Neuron (in vitro differentiated cells): ENCODE data around the gene PLBD1.
A peak's percentile ranks its signal among the peaks of the same experiment; 100 is the strongest.

Experiments
- H2AFZ ChIP-seq: one replicate; pipeline ENCODE4 v1.6.1; 2013; ENCODE audit warnings: low read depth, mild to moderate bottlenecking, inconsistent platforms, low read length, moderate library complexity
- H3K27me3 ChIP-seq: one replicate; pipeline ENCODE4 v1.6.1; 2013; ENCODE audit warnings: low read length; ENCODE audit not compliant: insufficient read depth
- H3K36me3 ChIP-seq: one replicate; pipeline ENCODE4 v1.6.1; 2013; ENCODE audit warnings: low read length; ENCODE audit not compliant: insufficient read depth
- H3K4me1 ChIP-seq: one replicate; pipeline ENCODE4 v1.6.1; 2013; ENCODE audit warnings: low read length; ENCODE audit not compliant: insufficient read depth
- H3K4me3 ChIP-seq: 2 replicates; pipeline ENCODE4 v1.5.1; 2013; ENCODE audit warnings: mild to moderate bottlenecking, low read length, moderate library complexity
- H3K9me3 ChIP-seq: one replicate; pipeline ENCODE4 v1.6.1; 2013; ENCODE audit warnings: low read length

Gene PLBD1

GRCh38 chr12:14567351-14568162, at the start of gene PLBD1:
Gene PLBD1, minus strand, starts transcription at chr12:14567883. Its CDS starts 187 bp downstream, at chr12:14567696.
- H3K9me3 ChIP-seq, result no peaks in the 10 kb centered on the region
- no peaks in the 10 kb centered on the region for H3K36me3 ChIP-seq
- H2AFZ ChIP-seq, result peak within 1 kb of the TSS; percentile 92
- H3K4me1 ChIP-seq, result no peaks in the 10 kb centered on the region
- H3K4me3 ChIP-seq, result peak within 1 kb of the TSS; percentile 24
- H3K27me3 ChIP-seq, result peaks cover 12% of the 10 kb centered on the region

DNA sequence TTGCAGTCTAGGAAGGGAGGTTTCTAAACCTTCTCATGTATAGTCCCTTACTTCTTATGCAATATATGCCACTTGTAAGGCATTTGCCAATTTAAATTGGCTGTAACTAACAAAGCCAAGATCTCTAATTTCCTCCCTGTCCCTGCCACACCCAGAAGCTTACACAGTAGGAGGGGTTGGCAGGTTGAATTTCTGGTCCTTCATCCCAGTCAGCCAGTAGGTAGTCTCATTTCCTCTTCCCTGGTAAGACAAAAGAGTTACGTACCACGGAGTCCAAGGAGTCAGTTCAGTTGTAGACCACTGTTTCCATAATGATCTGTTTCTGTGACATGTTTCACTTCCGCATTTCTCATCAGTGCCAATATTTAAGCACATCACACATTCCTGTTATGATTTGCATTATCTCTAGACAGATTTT, 47.0 kb upstream of the PLBD1 start:
- peaks cover 2% of the 10 kb centered on the region for H3K27me3 ChIP-seq
- H2AFZ ChIP-seq, result no peak overlapping the region
- H3K4me1 ChIP-seq, result no peaks in the 10 kb centered on the region
- H3K9me3 ChIP-seq, result no peaks in the 10 kb centered on the region
- no peak overlapping the region for H3K4me3 ChIP-seq
- no peaks in the 10 kb centered on the region for H3K36me3 ChIP-seq

- Histone ChIP-seq H3K4me3 (no peak overlapping the region), H3K27me3 (peaks cover 2% of the 10 kb centered on the region), H3K36me3 (no peaks in the 10 kb centered on the region), H2AFZ (no peak overlapping the region), H3K9me3 (no peaks in the 10 kb centered on the region), H3K4me1 (no peaks in the 10 kb centered on the region)
Observed at GRCh38 chr12:14613718-14614117, 46.0 kb upstream of the PLBD1 start.

DNA sequence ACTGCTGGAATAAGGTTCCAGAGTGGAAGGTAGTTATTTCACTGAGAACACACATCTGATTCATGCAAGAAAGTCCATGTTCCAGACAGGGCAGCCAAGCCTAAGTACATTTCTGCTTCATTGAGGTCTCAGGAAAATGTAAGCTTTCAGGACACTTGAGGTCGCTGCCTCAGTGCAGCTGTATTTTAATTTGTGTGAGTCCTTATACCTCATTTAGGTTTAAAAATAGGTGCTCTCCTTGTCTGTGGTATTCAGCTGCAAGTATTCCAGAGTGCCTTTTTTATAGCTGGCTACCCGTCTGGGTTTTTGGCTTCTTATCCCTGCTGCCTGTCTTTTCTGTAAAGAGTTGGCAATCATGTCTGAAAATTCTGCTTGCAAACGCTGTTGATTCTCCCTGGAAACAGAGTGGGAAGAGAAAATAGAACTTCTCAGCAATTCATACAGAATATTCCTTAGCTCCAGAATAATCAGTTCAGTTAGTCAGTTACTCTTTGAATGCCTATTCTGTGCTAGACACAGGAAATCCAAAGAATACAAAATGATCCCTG, 45.3 kb upstream of the PLBD1 start:
- H3K9me3 ChIP-seq, result no peaks in the 10 kb centered on the region
- no peaks in the 10 kb centered on the region for H3K36me3 ChIP-seq
- H2AFZ ChIP-seq, result no peak overlapping the region
- peaks cover 2% of the 10 kb centered on the region for H3K27me3 ChIP-seq
- no peak overlapping the region for H3K4me3 ChIP-seq
- no peaks in the 10 kb centered on the region for H3K4me1 ChIP-seq

DNA sequence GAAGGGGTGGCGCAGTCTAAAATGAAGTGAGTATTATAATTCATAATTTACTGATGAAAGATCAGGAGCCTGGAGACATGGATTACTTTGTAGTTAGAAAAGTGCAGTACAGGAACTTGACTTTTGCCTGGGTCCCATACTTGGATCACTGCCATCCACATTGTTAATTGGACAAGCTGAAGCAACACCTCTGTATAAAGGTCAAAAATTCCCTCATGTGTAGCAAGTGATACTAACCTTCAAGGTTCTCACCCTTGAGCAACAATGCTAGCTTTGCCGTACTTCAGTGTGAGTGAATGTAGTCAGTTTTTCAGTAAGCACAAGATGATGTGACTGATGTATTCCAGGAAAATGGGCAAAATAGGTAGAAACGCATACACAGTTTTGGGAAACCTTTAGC, 44.6 kb upstream of the PLBD1 start:
- no peaks in the 10 kb centered on the region for H3K4me1 ChIP-seq
- no peak overlapping the region for H2AFZ ChIP-seq
- H3K36me3 ChIP-seq, result no peaks in the 10 kb centered on the region
- no peaks in the 10 kb centered on the region for H3K9me3 ChIP-seq
- no peak overlapping the region for H3K4me3 ChIP-seq
- H3K27me3 ChIP-seq, result peaks cover 2% of the 10 kb centered on the region

GRCh38 chr12:14611640-14612203, 44.0 kb upstream of the PLBD1 start:
- H3K27me3 ChIP-seq, result peaks cover 2% of the 10 kb centered on the region
- no peaks in the 10 kb centered on the region for H3K36me3 ChIP-seq
- no peaks in the 10 kb centered on the region for H3K4me1 ChIP-seq
- H3K4me3 ChIP-seq, result no peak overlapping the region
- H2AFZ ChIP-seq, result no peak overlapping the region
- no peaks in the 10 kb centered on the region for H3K9me3 ChIP-seq

- Histone ChIP-seq H3K4me3 (no peak overlapping the region), H3K36me3 (no peaks in the 10 kb centered on the region), H3K4me1 (no peaks in the 10 kb centered on the region), H3K27me3 (no peaks in the 10 kb centered on the region), H2AFZ (no peak overlapping the region), H3K9me3 (no peaks in the 10 kb centered on the region)
Observed at GRCh38 chr12:14607568-14607967, 39.9 kb upstream of the PLBD1 start.

DNA sequence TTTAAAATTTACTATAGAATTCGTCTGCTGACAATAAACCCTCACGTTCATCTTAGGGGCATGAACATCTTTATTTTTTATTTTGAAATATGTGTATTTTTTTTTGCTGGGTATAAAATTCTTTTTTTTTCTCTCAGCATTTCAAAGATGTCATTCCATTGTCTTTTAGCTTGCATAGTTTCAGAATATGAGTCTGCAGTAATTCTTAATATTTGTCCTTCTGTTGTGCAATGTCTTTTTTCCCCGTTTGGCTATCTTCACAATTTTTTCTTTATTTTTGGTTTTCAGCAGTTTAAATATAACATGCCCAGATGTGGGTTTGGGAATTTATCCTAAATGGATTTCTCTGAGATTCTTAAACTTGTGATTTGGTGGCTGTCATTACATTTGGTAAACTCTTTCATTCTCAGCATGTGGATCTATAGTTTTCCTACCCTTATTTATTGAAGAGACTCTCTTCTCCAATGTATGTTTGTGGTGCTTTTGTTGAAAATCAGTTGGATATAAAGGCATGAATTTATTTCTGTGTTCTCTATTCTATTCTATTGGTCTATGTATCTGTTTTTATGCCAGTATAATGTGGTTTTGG, 37.8 kb upstream of the PLBD1 start:
- no peaks in the 10 kb centered on the region for H3K4me1 ChIP-seq
- H3K9me3 ChIP-seq, result no peaks in the 10 kb centered on the region
- H3K4me3 ChIP-seq, result no peak overlapping the region
- no peak overlapping the region for H2AFZ ChIP-seq
- no peaks in the 10 kb centered on the region for H3K36me3 ChIP-seq
- H3K27me3 ChIP-seq, result no peaks in the 10 kb centered on the region

DNA sequence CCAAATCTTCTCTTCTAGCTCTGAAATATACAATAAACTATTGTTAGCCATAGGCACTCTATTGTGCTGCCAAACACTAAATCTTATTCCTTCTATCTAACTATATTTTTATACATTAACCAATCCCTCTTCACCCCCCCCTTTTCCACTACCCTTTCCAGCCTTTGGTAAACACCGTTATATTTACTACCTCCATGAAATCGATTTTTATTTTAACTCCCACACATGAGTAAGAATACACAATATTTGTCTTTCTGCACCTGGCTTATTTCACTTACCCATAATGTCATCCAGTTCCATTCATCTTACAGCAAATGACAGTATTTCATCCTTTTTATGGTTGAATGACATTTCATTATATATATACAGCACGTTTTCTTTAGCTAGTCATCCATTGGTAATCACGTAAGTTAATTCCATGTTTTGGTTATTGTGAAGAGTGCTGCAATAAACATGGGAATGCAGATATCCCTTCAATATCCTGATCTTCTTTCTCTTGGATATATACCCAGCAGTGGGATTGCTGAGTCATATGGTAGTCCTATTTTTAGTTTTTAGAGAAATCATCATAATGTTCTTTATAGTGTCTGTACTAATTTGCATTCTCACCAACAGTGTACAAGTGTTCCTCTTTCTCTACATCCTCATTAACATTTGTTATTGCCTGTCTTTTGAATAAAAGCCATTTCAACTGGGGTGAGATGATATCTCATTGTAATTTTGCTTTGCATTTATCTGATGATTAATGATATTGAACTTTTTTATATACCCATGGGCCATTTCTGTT, 34.2 kb upstream of the PLBD1 start:
- no peaks in the 10 kb centered on the region for H3K27me3 ChIP-seq
- H3K4me3 ChIP-seq, result no peak overlapping the region
- no peaks in the 10 kb centered on the region for H3K4me1 ChIP-seq
- H3K36me3 ChIP-seq, result no peaks in the 10 kb centered on the region
- no peaks in the 10 kb centered on the region for H3K9me3 ChIP-seq
- no peak overlapping the region for H2AFZ ChIP-seq

GRCh38 chr12:14597480-14597879, 29.8 kb upstream of the PLBD1 start:
- H3K36me3 ChIP-seq, result no peaks in the 10 kb centered on the region
- no peaks in the 10 kb centered on the region for H3K4me1 ChIP-seq
- H3K9me3 ChIP-seq, result no peaks in the 10 kb centered on the region
- H3K4me3 ChIP-seq, result no peak overlapping the region
- H3K27me3 ChIP-seq, result no peaks in the 10 kb centered on the region
- H2AFZ ChIP-seq, result no peak overlapping the region

DNA sequence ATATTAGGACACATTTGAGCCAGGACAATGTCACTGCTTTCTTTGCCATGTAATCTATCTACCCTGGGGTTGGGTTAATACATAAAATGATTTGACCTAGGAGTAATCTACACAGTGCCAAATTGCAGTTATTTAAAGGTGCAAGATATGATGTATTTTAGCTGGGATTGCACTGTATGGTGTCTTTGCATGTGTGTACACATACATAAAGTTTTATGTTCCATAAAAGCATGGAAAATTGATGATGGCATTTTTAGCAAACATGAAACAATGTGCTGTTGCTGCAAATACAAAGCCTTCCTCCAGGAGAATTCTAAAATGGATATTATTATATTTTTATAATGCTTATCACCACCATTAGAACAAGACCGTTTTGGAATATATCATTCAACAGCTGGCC, 24.0 kb upstream of the PLBD1 start:
- Histone ChIP-seq H3K36me3 (no peaks in the 10 kb centered on the region), H3K4me1 (no peaks in the 10 kb centered on the region), H2AFZ (no peak overlapping the region), H3K27me3 (no peaks in the 10 kb centered on the region), H3K4me3 (no peak overlapping the region), H3K9me3 (no peaks in the 10 kb centered on the region)

- Histone ChIP-seq H3K4me1 (no peaks in the 10 kb centered on the region), H3K36me3 (no peaks in the 10 kb centered on the region), H3K27me3 (no peaks in the 10 kb centered on the region), H3K9me3 (no peaks in the 10 kb centered on the region), H3K4me3 (no peak overlapping the region), H2AFZ (no peak overlapping the region)
Observed at GRCh38 chr12:14589169-14590004, 21.7 kb upstream of the PLBD1 start.
